PC-9 (cell line): ENCODE results near the gene TRAF2.

Experiments used
- CTCF ChIP-seq: fragments of 200-600 bp; sonication (generic); conservative IDR thresholded peaks from 2 replicates; pipeline ENCODE4 v1.6.1; 2017; ENCODE audit warnings: mixed run types, antibody characterized with exemption, mild to moderate bottlenecking, moderate library complexity
- EZH2 ChIP-seq: fragments of 200-600 bp; sonication (generic); IDR thresholded peaks from 2 replicates; pipeline ENCODE4 v1.8.0; 2017; ENCODE audit warnings: antibody characterized with exemption, low read depth

GRCh38 chr9:136942112-136942880 is 56.0 kb downstream of the TRAF2 start:
- no peak for TF ChIP-seq CTCF
- no peak for TF ChIP-seq EZH2
